CD4-positive, alpha-beta T cell (primary cell): ENCODE results near the gene DRD3. TPM values are rescaled to one million over a fixed set of nuclear protein-coding genes. Genes with fewer than 3 reads are reported as not detected.

Source experiments
- ATAC-seq: fragments of 200-7000 bp; cut with Tn5 transposase; one replicate; pipeline ENCODE4 v1.10.0; 2022; ENCODE audit warnings: mild to moderate bottlenecking; ENCODE audit not compliant: poor library complexity
- CTCF ChIA-PET: fragments of 350-600 bp; sonication (Branson Sonifier 250); formaldehyde crosslinking; loops from one replicate; lab custom pipeline; 2021; ENCODE audit warnings: antibody characterized with exemption, inconsistent platforms; lab: Charles Lee
- POLR2A ChIA-PET: fragments of 350-600 bp; sonication (Branson Sonifier 250); formaldehyde crosslinking; loops from one replicate; lab custom pipeline; 2021; ENCODE audit warnings: antibody characterized with exemption, inconsistent platforms; lab: Charles Lee
- DNase-seq, 14 experiments: peaks; one replicate each; pipeline ENCODE4 v3.0.0-alpha.2; 2013 to 2020; ENCODE audit warnings: mixed read lengths in 2 of 14
- H3K27ac ChIP-seq, 2 donors: one replicate each; pipeline versions ENCODE4 v1.5.1 to v1.7.0; 2013; ENCODE audit warnings: low read length in 2 of 2, low read depth in 1 of 2, mild to moderate bottlenecking in 1 of 2
- H3K27me3 ChIP-seq, 2 experiments: 1 replicate in 1 of 2; 2 replicates in 1 of 2; pipeline versions ENCODE4 v1.6.1 to v1.7.0; 2013; ENCODE audit warnings: low read length in 2 of 2, control low read depth in 1 of 2, mild to moderate bottlenecking in 1 of 2, moderate library complexity in 1 of 2; ENCODE audit not compliant: insufficient read depth in 2 of 2, control insufficient read depth in 1 of 2
- H3K36me3 ChIP-seq: one replicate; pipeline ENCODE4 v1.6.1; 2013; ENCODE audit warnings: low read length, control low read depth; ENCODE audit not compliant: insufficient read depth
- H3K4me1 ChIP-seq: one replicate; pipeline ENCODE4 v1.6.1; 2013; ENCODE audit warnings: low read length, control low read depth; ENCODE audit not compliant: insufficient read depth
- H3K4me3 ChIP-seq: one replicate; pipeline ENCODE4 v1.5.1; 2013; ENCODE audit warnings: mild to moderate bottlenecking, low read length, moderate library complexity
- H3K9me3 ChIP-seq, 2 experiments: 1 replicate in 1 of 2; 2 replicates in 1 of 2; pipeline versions ENCODE4 v1.6.1 to v1.7.0; 2013; ENCODE audit warnings: low read length in 2 of 2, mild to moderate bottlenecking in 2 of 2, control low read depth in 1 of 2, moderate library complexity in 1 of 2; ENCODE audit not compliant: control insufficient read depth in 1 of 2, insufficient read depth in 1 of 2
- H3K27ac Mint-ChIP-seq: one replicate; pipeline ENCODE4 v1.8.0; 2020; ENCODE audit warnings: mixed read lengths
- H3K27me3 Mint-ChIP-seq: one replicate; pipeline ENCODE4 v1.8.0; 2021; ENCODE audit warnings: mixed read lengths
- H3K36me3 Mint-ChIP-seq: one replicate; pipeline ENCODE4 v1.8.0; 2021; ENCODE audit warnings: low read depth, mixed read lengths
- H3K4me1 Mint-ChIP-seq: one replicate; pipeline ENCODE4 v1.8.0; 2021; ENCODE audit warnings: low read depth, mixed read lengths
- H3K4me3 Mint-ChIP-seq: one replicate; pipeline ENCODE4 v1.8.0; 2020; ENCODE audit warnings: mild to moderate bottlenecking, mixed read lengths
- H3K9me3 Mint-ChIP-seq: one replicate; pipeline ENCODE4 v1.8.0; 2020; ENCODE audit warnings: mixed read lengths
- CTCF ChIP-seq: fragments of 200-600 bp; IDR thresholded peaks from one replicate; pipeline ENCODE4 v1.8.0; 2022; ENCODE audit warnings: antibody characterized with exemption, mild to moderate bottlenecking
- intact Hi-C, 2 experiments: fragments of 100-400 bp; cut with DNase I in 1 of 2; cut with micrococcal nuclease in 1 of 2; formaldehyde crosslinking; loops; one replicate each; pipeline versions ENCODE4 v1.15.1 to v1.9.0; 2023 to 2025; cut with DNase I, micrococcal nuclease
- total RNA-seq, 174 experiments: library from RNA in 2 of 174; stranded (reverse) in 2 of 174; gene quantifications; one replicate each; pipeline ENCODE4 v1.2.3 and lab custom pipeline; 2021 to 2026

The DRD3 gene
- total RNA-seq, 2 experiments from 2014 or later = not detected

DNA sequence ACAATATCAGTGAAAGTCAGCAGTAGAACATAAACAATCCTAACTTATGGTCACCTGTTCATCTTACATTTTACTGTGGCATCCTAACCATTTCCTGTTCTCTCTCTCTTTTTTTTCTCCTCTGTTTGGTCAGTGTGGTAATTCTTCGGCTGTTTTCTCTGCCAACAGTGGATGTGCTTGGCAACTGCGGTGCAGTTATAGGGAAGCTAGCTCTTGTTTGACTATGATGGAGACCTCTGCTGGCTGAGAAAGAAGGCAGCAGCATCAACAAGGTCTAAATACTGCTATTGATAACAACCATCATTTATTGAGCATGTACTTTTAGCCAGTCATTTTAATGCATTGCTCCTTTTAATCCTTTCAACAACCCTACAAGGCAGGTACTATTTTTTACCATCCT is 723 bp upstream of the DRD3 start:
- CTCF ChIA-PET = interaction anchor here (0.8 to 1.1 kb wide), 3 partner anchors 18 to 111 kb away, joined by 3 to 4 read pairs (median 3); no protein-coding TSS in a partner anchor
- H3K36me3 Mint-ChIP-seq = no peaks in the 10 kb centered on the region
- TF ChIP-seq CTCF = no peak
- H3K4me3 Mint-ChIP-seq = no peak overlapping the region
- H3K4me3 ChIP-seq = no peak overlapping the region
- no peak for ATAC-seq
- H3K9me3 ChIP-seq = peaks cover 3% of the 10 kb centered on the region in 2 experiments
- POLR2A ChIA-PET = interaction anchor here (1.0 to 1.2 kb wide), 2 partner anchors 34 to 128 kb away, joined by 3 to 5 read pairs; no protein-coding TSS in a partner anchor
- peaks cover 14% of the 10 kb centered on the region for H3K27me3 Mint-ChIP-seq
- H3K36me3 ChIP-seq = no peaks in the 10 kb centered on the region
- H3K27ac ChIP-seq = no peak overlapping the region
- intact Hi-C loops = no loop called here
- peaks cover 0 to 5% of the 10 kb centered on the region in 2 experiments for H3K27me3 ChIP-seq
- H3K4me1 ChIP-seq = no peaks in the 10 kb centered on the region
- peaks cover 2% of the 10 kb centered on the region for H3K9me3 Mint-ChIP-seq
- no peaks in the 10 kb centered on the region for H3K4me1 Mint-ChIP-seq
- no peak overlapping the region for H3K27ac Mint-ChIP-seq
- DNase-seq = peak in 4 of 14 experiments; percentile 5 to 38 (median 28)

GRCh38 chr3:114176890-114177289 is 2.0 kb downstream of the DRD3 start:
- no peak for DNase-seq
- ChIA-PET CTCF (interaction anchor here (1.5 kb wide), 1 partner anchor 13 kb away, joined by 5 read pairs; no protein-coding TSS in a partner anchor), POLR2A (no interaction called here)
- H3K36me3 ChIP-seq = no peaks in the 10 kb centered on the region
- no peaks in the 10 kb centered on the region for H3K9me3 ChIP-seq
- no peaks in the 10 kb centered on the region for H3K4me1 ChIP-seq
- H3K36me3 Mint-ChIP-seq = no peaks in the 10 kb centered on the region
- ATAC-seq = no peak
- H3K4me3 Mint-ChIP-seq = no peak overlapping the region
- no peak overlapping the region for H3K27ac ChIP-seq
- H3K27ac Mint-ChIP-seq = no peak overlapping the region
- no peak for TF ChIP-seq CTCF
- peaks cover 0 to 5% of the 10 kb centered on the region in 2 experiments for H3K27me3 ChIP-seq
- peaks cover 14% of the 10 kb centered on the region for H3K27me3 Mint-ChIP-seq
- H3K4me3 ChIP-seq = no peak overlapping the region
- no peaks in the 10 kb centered on the region for H3K9me3 Mint-ChIP-seq
- intact Hi-C loops = no loop called here
- no peaks in the 10 kb centered on the region for H3K4me1 Mint-ChIP-seq

GRCh38 chr3:114176487-114176886 is 2.4 kb downstream of the DRD3 start:
- Mint-ChIP-seq H3K27ac (no peak overlapping the region), H3K4me3 (no peak overlapping the region), H3K27me3 (peaks cover 14% of the 10 kb centered on the region), H3K4me1 (no peaks in the 10 kb centered on the region), H3K9me3 (no peaks in the 10 kb centered on the region), H3K36me3 (no peaks in the 10 kb centered on the region)
- ATAC-seq (no peak), DNase-seq (no peak)
- no peak overlapping the region for H3K4me3 ChIP-seq
- H3K36me3 ChIP-seq = no peaks in the 10 kb centered on the region
- ChIA-PET CTCF (interaction anchor here (1.5 kb wide), 1 partner anchor 14 kb away, joined by 5 read pairs; no protein-coding TSS in a partner anchor), POLR2A (no interaction called here)
- intact Hi-C loops = no loop called here
- TF ChIP-seq CTCF = no peak
- peaks cover 0 to 5% of the 10 kb centered on the region in 2 experiments for H3K27me3 ChIP-seq
- no peaks in the 10 kb centered on the region for H3K4me1 ChIP-seq
- no peaks in the 10 kb centered on the region for H3K9me3 ChIP-seq
- no peak overlapping the region for H3K27ac ChIP-seq
